Gastroesophageal sphincter (tissue), 4 donors: Measurements from ENCODE around the gene ST6GAL2. TPM values are rescaled to one million over a fixed set of nuclear protein-coding genes. Genes with fewer than 3 reads are reported as not detected.

Source experiments
- ATAC-seq: fragments of 150-250 bp; one replicate; pipeline ENCODE4 v1.9.1; 2016; ENCODE audit warnings: mild to moderate bottlenecking, moderate library complexity
- H3K27ac ChIP-seq, 4 donors: fragments of 200-600 bp; sonication (generic) in 3 of 4; 1 replicate in 3 of 4; 2 replicates in 1 of 4; pipeline ENCODE4 v1.5.1; 2016 to 2019
- H3K27me3 ChIP-seq: fragments of 200-600 bp; sonication (generic); one replicate; pipeline ENCODE4 v1.5.1; 2019
- H3K36me3 ChIP-seq, 2 donors: fragments of 200-600 bp; sonication (generic); one replicate each; pipeline ENCODE4 v1.5.1; 2019; ENCODE audit warnings: control low read depth in 1 of 2
- H3K4me1 ChIP-seq, 3 donors: fragments of 200-600 bp; sonication (generic); 1 replicate in 2 of 3; 2 replicates in 1 of 3; pipeline ENCODE4 v1.5.1; 2016 to 2019; ENCODE audit warnings: control low read depth in 2 of 3
- H3K4me3 ChIP-seq, 2 donors: fragments of 200-600 bp; sonication (generic); one replicate each; pipeline ENCODE4 v1.5.1; 2019; ENCODE audit warnings: mild to moderate bottlenecking in 1 of 2, moderate library complexity in 1 of 2
- H3K9me3 ChIP-seq, 3 donors: fragments of 200-600 bp; sonication (generic); one replicate each; pipeline ENCODE4 v1.5.1; 2017 to 2019; ENCODE audit warnings: control low read depth in 2 of 3
- EP300 ChIP-seq: sonication (generic); formaldehyde crosslinking; IDR thresholded peaks from one replicate; pipeline ENCODE4 v1.6.1; 2017; ENCODE audit warnings: antibody characterized with exemption, mild to moderate bottlenecking
- POLR2A ChIP-seq, 2 donors: fragments of 450-650 bp; IDR thresholded peaks; one replicate each; pipeline ENCODE4 v1.6.1; 2017; ENCODE audit warnings: antibody characterized with exemption in 2 of 2, mild to moderate bottlenecking in 2 of 2, moderate library complexity in 1 of 2
- POLR2AphosphoS5 ChIP-seq: sonication (generic); formaldehyde crosslinking; IDR thresholded peaks from one replicate; pipeline ENCODE4 v1.6.1; 2017; ENCODE audit warnings: antibody characterized with exemption
- WGBS, 2 donors: methylation state at CpG; one replicate each; pipeline ENCODE4 v1.1.5; 2018; ENCODE audit warnings: low coverage in 1 of 2; 5-methylcytosine and 5-hydroxymethylcytosine counted together
- total RNA-seq, 4 donors: library from RNA; depleted of rRNA; stranded (reverse); fragments of >200 nt; gene quantifications; one replicate each; pipeline ENCODE4 v1.1.0, GENCODE V29; 2016
- TF ChIP-seq, protein P1 (sequence below), 4 experiments: fragments of 200-600 bp in 2 of 4; fragments of 450-650 bp in 2 of 4; sonication (generic) in 1 of 4; IDR thresholded peaks; one replicate each; pipeline ENCODE4 v1.5.1; 2017 to 2019; ENCODE audit warnings: antibody characterized with exemption in 4 of 4, mild to moderate bottlenecking in 2 of 4, moderate library complexity in 2 of 4

The ST6GAL2 gene
- total RNA-seq, 4 donors from 2014 or later: 2.4 to 29.0 (median 20.6) TPM

DNA sequence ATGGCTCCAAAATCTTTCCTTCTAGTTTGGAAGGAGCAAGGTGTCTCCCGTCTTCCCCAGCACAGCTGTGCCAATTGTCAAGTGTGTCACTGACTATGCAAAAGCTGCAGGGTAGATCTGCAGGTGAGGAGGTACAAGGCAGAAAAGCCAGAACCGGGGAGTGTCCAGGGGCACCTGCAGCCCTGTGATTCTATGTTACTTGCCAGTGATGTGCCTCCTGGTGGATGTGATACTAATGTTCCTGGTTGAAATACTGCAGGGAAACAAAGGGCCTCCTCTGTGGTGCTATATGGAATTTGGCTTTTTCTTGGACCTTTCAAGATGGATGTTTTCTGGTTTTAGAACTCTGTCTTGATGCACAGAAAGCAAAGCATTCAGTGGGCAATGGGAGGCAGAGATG lies 80.3 kb downstream of the ST6GAL2 start:
- Histone ChIP-seq H3K4me3 (no peak overlapping the region), H3K27me3 (no peaks in the 10 kb centered on the region), H3K27ac (no peak overlapping the region), H3K9me3 (no peaks in the 10 kb centered on the region), H3K4me1 (no peaks in the 10 kb centered on the region), H3K36me3 (peaks cover 0 to 10% of the 10 kb centered on the region in 2 donors)
- WGBS, 2 donors: 100% methylated on average over 1 of the region's 2 CpGs; no CpG with 5 or more reads in 1 of the 2 donors
- ATAC-seq: no peak
- TF ChIP-seq, protein P1, sequence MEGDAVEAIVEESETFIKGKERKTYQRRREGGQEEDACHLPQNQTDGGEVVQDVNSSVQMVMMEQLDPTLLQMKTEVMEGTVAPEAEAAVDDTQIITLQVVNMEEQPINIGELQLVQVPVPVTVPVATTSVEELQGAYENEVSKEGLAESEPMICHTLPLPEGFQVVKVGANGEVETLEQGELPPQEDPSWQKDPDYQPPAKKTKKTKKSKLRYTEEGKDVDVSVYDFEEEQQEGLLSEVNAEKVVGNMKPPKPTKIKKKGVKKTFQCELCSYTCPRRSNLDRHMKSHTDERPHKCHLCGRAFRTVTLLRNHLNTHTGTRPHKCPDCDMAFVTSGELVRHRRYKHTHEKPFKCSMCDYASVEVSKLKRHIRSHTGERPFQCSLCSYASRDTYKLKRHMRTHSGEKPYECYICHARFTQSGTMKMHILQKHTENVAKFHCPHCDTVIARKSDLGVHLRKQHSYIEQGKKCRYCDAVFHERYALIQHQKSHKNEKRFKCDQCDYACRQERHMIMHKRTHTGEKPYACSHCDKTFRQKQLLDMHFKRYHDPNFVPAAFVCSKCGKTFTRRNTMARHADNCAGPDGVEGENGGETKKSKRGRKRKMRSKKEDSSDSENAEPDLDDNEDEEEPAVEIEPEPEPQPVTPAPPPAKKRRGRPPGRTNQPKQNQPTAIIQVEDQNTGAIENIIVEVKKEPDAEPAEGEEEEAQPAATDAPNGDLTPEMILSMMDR (IDR thresholded peaks at IDR 0.05): no peak
- no peak for TF ChIP-seq EP300
- no peak for TF ChIP-seq POLR2A (IDR thresholded peaks at IDR 0.05)
- TF ChIP-seq POLR2AphosphoS5: no peak

DNA sequence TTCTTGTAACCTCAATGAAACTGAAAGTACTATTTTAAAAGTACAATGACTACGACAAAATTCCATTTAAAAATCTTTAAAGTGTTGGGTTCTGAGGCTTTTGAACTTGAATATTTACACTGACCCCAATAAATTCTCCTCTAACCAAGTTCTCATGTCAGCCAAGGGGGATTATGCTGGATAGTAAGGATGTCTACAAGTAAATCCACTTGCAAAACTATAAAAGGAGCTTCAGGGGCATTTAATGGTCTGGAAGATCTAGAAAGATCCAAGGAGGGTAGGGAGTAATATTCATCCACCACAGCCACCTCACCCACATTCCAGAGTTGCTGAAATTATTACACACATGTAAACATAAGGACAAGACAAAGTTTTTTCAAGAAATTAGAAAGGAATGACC lies 81.8 kb downstream of the ST6GAL2 start:
- no peak for ATAC-seq
- 50 to 79% methylated on average over 1 of the region's 1 CpG for WGBS, 2 donors
- TF ChIP-seq POLR2A (IDR thresholded peaks at IDR 0.05): no peak
- TF ChIP-seq EP300: no peak
- TF ChIP-seq POLR2AphosphoS5: no peak
- TF ChIP-seq, protein P1 (IDR thresholded peaks at IDR 0.05): no peak
- H3K27me3 ChIP-seq: no peaks in the 10 kb centered on the region
- H3K4me3 ChIP-seq: no peak overlapping the region
- H3K4me1 ChIP-seq: no peaks in the 10 kb centered on the region
- H3K36me3 ChIP-seq: peaks cover 0 to 10% of the 10 kb centered on the region in 2 donors
- H3K9me3 ChIP-seq: no peaks in the 10 kb centered on the region
- H3K27ac ChIP-seq: no peak overlapping the region

DNA sequence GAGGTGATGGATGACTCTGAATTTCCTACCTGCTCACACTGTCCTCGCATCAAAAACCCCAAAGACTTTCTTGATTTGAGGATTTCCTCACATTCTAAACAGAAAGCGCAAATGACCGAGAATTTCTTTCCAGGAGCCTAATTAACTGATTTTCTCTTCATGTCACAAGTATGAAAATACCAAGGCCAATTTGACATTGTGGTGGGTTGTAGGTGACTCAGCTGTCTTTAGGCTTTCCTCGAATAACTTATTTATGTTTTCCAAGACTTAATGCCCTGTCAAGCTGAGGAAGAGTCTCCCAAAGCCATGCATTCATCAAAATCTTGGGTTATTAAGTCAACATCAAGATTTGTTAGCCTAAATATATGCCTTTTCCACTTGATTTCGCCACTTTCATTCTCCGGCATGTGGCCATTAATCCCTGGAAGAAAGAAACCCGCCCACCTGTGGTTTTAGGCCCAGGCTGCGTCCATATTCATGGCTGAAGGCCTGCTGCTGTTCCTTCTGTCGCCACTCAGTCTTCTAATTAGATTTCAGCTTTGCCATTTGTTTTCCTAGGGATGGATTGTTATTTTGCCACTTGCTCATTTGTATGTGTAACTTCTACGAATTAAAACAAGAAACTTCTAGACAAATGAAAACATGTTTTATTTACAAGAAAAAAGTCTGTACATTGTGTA lies 84.9 kb downstream of the ST6GAL2 start:
- ATAC-seq: no peak

GRCh38 chr2:106800180-106800579 lies 85.8 kb downstream of the ST6GAL2 start:
- H3K36me3 ChIP-seq: peaks cover 0 to 6% of the 10 kb centered on the region in 2 donors
- no peaks in the 10 kb centered on the region for H3K4me1 ChIP-seq
- no peaks in the 10 kb centered on the region for H3K27me3 ChIP-seq
- WGBS, 2 donors: 92% methylated on average over 3 of the region's 4 CpGs; no CpG with 5 or more reads in 1 of the 2 donors
- no peak overlapping the region for H3K27ac ChIP-seq
- TF ChIP-seq, protein P1 (IDR thresholded peaks at IDR 0.05): no peak
- TF ChIP-seq EP300 (no peak), POLR2AphosphoS5 (no peak), POLR2A (IDR thresholded peaks at IDR 0.05) (no peak)
- H3K4me3 ChIP-seq: no peak overlapping the region
- no peak for ATAC-seq
- no peaks in the 10 kb centered on the region for H3K9me3 ChIP-seq

More for the DNA sequence above, 84.9 kb downstream of the ST6GAL2 start:
- Histone ChIP-seq H3K4me3 (no peak overlapping the region), H3K27ac (no peak overlapping the region), H3K9me3 (no peaks in the 10 kb centered on the region), H3K27me3 (no peaks in the 10 kb centered on the region), H3K4me1 (no peaks in the 10 kb centered on the region), H3K36me3 (peaks cover 0 to 10% of the 10 kb centered on the region in 2 donors)
- 74 to 82% methylated on average over 4 to 10 of the region's 10 CpGs for WGBS, 2 donors
- TF ChIP-seq POLR2AphosphoS5 (no peak), EP300 (no peak), POLR2A (IDR thresholded peaks at IDR 0.05) (no peak)
- TF ChIP-seq, protein P1 (IDR thresholded peaks at IDR 0.05): no peak
